Esophagus squamous epithelium (tissue), 4 donors: ENCODE results near the gene ADGRG1.

Source experiments
- CTCF ChIP-seq, 6 experiments: fragments of 450-650 bp in 4 of 6; fragments of 200-600 bp in 2 of 6; sonication (generic) in 2 of 6; IDR thresholded peaks; one replicate each; pipeline ENCODE4 v1.5.1; 2016 to 2019; ENCODE audit warnings: antibody characterized with exemption in 6 of 6, mild to moderate bottlenecking in 4 of 6, moderate library complexity in 4 of 6
- POLR2A ChIP-seq, 4 donors: fragments of 450-650 bp; IDR thresholded peaks; one replicate each; pipeline ENCODE4 v1.6.1; 2017; ENCODE audit warnings: antibody characterized with exemption in 4 of 4, mild to moderate bottlenecking in 4 of 4, moderate library complexity in 3 of 4

GRCh38 chr16:57636184-57636583 is 7.8 kb downstream of the ADGRG1 start:
- TF ChIP-seq POLR2A (IDR thresholded peaks at IDR 0.05), result no peak
- TF ChIP-seq CTCF (IDR thresholded peaks at IDR 0.05), result no peak
